ENCODE data around the gene ATP8A2.

ATP8A2 gene

DNA sequence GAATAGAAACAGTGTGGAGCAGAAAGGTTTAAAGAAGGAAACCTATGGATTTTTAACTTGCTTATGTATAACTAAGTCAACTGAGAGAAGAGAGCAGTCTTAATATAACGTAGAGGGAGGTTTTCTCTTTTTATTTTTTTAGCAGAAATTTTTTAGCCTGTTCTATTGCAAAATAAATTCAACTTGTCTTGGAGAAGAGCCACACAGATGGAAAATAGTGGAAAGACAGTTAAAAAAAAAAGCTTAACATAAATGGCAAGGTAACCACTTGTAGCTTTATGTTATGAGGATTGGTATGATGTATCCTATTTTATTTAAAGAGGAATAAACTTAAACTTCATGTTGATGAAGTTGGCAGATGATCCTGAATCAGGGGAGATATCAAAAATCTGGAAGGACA, 367.6 kb downstream of the ATP8A2 start:
- Histone ChIP-seq H3K9me3 (ENCODE audit: control insufficient read depth in 5 of 5, low read length in 5 of 5) (no peaks in the 10 kb centered on the region), H3K9ac (ENCODE audit: low read length in 5 of 5) (no peak overlapping the region), H3K4me3 (ENCODE audit: low read depth in 1 of 5, low read length in 5 of 5) (no peak overlapping the region), H3K36me3 (ENCODE audit: control insufficient read depth in 5 of 5, insufficient read depth in 5 of 5, low read length in 5 of 5) (no peaks in the 10 kb centered on the region), H3K4me1 (ENCODE audit: control insufficient read depth in 5 of 5, insufficient read depth in 5 of 5, low read length in 5 of 5) (peaks cover 3 to 21% (median 14%) of the 10 kb centered on the region in 5 donors), H3K27me3 (ENCODE audit: control insufficient read depth in 5 of 5, insufficient read depth in 4 of 5, low read length in 5 of 5) (no peaks in the 10 kb centered on the region), H3K27ac (ENCODE audit: low read depth, low read length) (no peak overlapping the region)

- Histone ChIP-seq H3K27ac (ENCODE audit: low read depth, low read length) (no peak overlapping the region), H3K36me3 (ENCODE audit: control insufficient read depth in 5 of 5, insufficient read depth in 5 of 5, low read length in 5 of 5) (no peaks in the 10 kb centered on the region), H3K9ac (ENCODE audit: low read length in 5 of 5) (no peak overlapping the region), H3K9me3 (ENCODE audit: control insufficient read depth in 5 of 5, low read length in 5 of 5) (no peaks in the 10 kb centered on the region), H3K27me3 (ENCODE audit: control insufficient read depth in 5 of 5, insufficient read depth in 4 of 5, low read length in 5 of 5) (no peaks in the 10 kb centered on the region), H3K4me3 (ENCODE audit: low read depth in 1 of 5, low read length in 5 of 5) (no peak overlapping the region), H3K4me1 (ENCODE audit: control insufficient read depth in 5 of 5, insufficient read depth in 5 of 5, low read length in 5 of 5) (peaks cover 3 to 21% (median 14%) of the 10 kb centered on the region in 5 donors)
Observed at GRCh38 chr13:25741796-25742195, 370.0 kb downstream of the ATP8A2 start.

GRCh38 chr13:25742220-25742619, 370.4 kb downstream of the ATP8A2 start:
- Histone ChIP-seq H3K4me1 (ENCODE audit: control insufficient read depth in 5 of 5, insufficient read depth in 5 of 5, low read length in 5 of 5) (peaks cover 3 to 21% (median 12%) of the 10 kb centered on the region in 5 donors), H3K36me3 (ENCODE audit: control insufficient read depth in 5 of 5, insufficient read depth in 5 of 5, low read length in 5 of 5) (no peaks in the 10 kb centered on the region), H3K9ac (ENCODE audit: low read length in 5 of 5) (no peak overlapping the region), H3K4me3 (ENCODE audit: low read depth in 1 of 5, low read length in 5 of 5) (no peak overlapping the region), H3K9me3 (ENCODE audit: control insufficient read depth in 5 of 5, low read length in 5 of 5) (no peaks in the 10 kb centered on the region), H3K27me3 (ENCODE audit: control insufficient read depth in 5 of 5, insufficient read depth in 4 of 5, low read length in 5 of 5) (no peaks in the 10 kb centered on the region), H3K27ac (ENCODE audit: low read depth, low read length) (no peak overlapping the region)

DNA sequence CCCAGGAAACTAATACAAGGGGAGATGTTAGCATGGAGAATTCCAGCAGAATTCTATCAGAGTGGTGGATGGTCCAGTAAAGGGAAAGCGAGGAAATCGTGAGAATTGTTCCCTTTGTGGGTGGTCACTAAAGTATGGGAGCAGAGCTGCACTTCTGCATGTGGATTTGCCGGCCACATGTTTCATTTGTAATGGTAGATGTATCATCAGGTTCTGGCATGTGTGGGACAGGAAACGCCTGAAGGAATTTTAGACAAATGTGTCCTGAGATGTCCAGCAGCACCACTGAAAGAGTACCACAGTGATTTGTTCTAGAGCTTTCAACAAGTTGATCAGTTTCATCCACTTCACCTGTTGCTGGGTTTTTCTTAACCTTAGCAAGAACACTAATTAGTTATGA, 371.6 kb downstream of the ATP8A2 start:
- H3K36me3 ChIP-seq (ENCODE audit: control insufficient read depth in 5 of 5, insufficient read depth in 5 of 5, low read length in 5 of 5), result no peaks in the 10 kb centered on the region

DNA sequence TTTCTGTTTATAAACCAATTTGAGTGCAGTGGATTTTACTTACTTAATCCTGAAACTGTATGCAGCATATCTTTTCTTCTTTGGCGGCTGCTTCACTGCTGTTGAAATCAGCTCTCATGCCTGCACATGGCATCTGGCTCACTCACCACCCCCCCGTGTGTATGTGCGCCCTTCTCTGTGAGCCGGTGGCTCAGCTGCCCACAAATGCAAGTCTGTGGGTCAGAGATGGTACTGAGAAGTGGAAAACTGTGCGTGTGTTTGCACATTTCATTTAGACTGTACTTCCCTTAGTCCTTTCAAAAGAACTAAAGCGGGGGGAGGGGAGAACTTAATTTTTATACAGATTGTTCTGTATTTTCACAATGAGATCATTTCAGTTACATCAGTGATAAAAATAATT, 372.4 kb downstream of the ATP8A2 start:
- no peaks in the 10 kb centered on the region for H3K9me3 ChIP-seq (ENCODE audit: control insufficient read depth in 5 of 5, low read length in 5 of 5)
- no peak overlapping the region for H3K27ac ChIP-seq (ENCODE audit: low read depth, low read length)
- no peaks in the 10 kb centered on the region for H3K36me3 ChIP-seq (ENCODE audit: control insufficient read depth in 5 of 5, insufficient read depth in 5 of 5, low read length in 5 of 5)
- no peak overlapping the region for H3K4me3 ChIP-seq (ENCODE audit: low read depth in 1 of 5, low read length in 5 of 5)
- H3K9ac ChIP-seq (ENCODE audit: low read length in 5 of 5), result no peak overlapping the region
- H3K27me3 ChIP-seq (ENCODE audit: control insufficient read depth in 5 of 5, insufficient read depth in 4 of 5, low read length in 5 of 5), result no peaks in the 10 kb centered on the region
- peaks cover 0 to 9% (median 2%) of the 10 kb centered on the region in 5 donors for H3K4me1 ChIP-seq (ENCODE audit: control insufficient read depth in 5 of 5, insufficient read depth in 5 of 5, low read length in 5 of 5)

More for the DNA sequence above, 371.6 kb downstream of the ATP8A2 start:
- no peaks in the 10 kb centered on the region for H3K27me3 ChIP-seq (ENCODE audit: control insufficient read depth in 5 of 5, insufficient read depth in 4 of 5, low read length in 5 of 5)
- H3K9me3 ChIP-seq (ENCODE audit: control insufficient read depth in 5 of 5, low read length in 5 of 5), result no peaks in the 10 kb centered on the region
- peaks cover 2 to 16% (median 7%) of the 10 kb centered on the region in 5 donors for H3K4me1 ChIP-seq (ENCODE audit: control insufficient read depth in 5 of 5, insufficient read depth in 5 of 5, low read length in 5 of 5)
- no peak overlapping the region for H3K9ac ChIP-seq (ENCODE audit: low read length in 5 of 5)
- no peak overlapping the region for H3K27ac ChIP-seq (ENCODE audit: low read depth, low read length)
- no peak overlapping the region for H3K4me3 ChIP-seq (ENCODE audit: low read depth in 1 of 5, low read length in 5 of 5)

GRCh38 chr13:25746131-25746530, 374.4 kb downstream of the ATP8A2 start:
- peaks cover 0 to 7% (median 0%) of the 10 kb centered on the region in 5 donors for H3K4me1 ChIP-seq (ENCODE audit: control insufficient read depth in 5 of 5, insufficient read depth in 5 of 5, low read length in 5 of 5)
- H3K9ac ChIP-seq (ENCODE audit: low read length in 5 of 5), result no peak overlapping the region
- H3K27ac ChIP-seq (ENCODE audit: low read depth, low read length), result no peak overlapping the region

DNA sequence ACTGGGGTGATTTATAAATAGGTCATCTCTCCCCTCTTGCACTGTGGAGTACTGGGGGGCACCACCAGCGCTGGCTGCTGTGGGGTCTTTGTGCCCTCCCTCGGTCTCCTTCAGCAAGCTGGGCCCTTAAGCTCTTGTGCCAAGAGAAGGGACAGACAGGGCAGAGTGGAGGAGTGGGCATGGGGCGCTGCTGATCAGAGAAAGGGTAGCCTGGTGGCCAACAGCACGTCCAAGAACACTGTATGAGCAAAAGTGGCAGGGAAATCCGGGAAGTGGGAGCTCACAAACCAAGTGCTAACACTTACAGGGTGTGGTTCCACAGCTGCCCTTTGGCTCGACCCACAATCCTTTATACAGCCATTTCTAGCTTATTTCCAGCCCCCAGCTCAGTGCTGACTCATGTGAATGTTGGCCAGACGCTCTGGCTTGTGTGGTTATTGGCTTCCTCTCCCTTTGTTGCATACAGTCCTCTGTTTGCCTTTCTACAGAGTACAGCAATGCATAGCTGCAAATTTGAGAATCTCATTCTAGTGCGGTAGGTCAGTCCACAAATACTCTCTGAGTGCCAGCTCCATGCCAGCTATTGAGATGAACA, 381.3 kb downstream of the ATP8A2 start:
- no peak overlapping the region for H3K9ac ChIP-seq (ENCODE audit: low read length in 5 of 5)
- no peak overlapping the region for H3K27ac ChIP-seq (ENCODE audit: low read depth, low read length)
- H3K9me3 ChIP-seq (ENCODE audit: control insufficient read depth in 5 of 5, low read length in 5 of 5), result no peaks in the 10 kb centered on the region
- H3K36me3 ChIP-seq (ENCODE audit: control insufficient read depth in 5 of 5, insufficient read depth in 5 of 5, low read length in 5 of 5), result no peaks in the 10 kb centered on the region
- no peaks in the 10 kb centered on the region for H3K27me3 ChIP-seq (ENCODE audit: control insufficient read depth in 5 of 5, insufficient read depth in 4 of 5, low read length in 5 of 5)
- peaks cover 0 to 21% (median 17%) of the 10 kb centered on the region in 5 donors for H3K4me1 ChIP-seq (ENCODE audit: control insufficient read depth in 5 of 5, insufficient read depth in 5 of 5, low read length in 5 of 5)
- H3K4me3 ChIP-seq (ENCODE audit: low read depth in 1 of 5, low read length in 5 of 5), result peak overlapping the region in 3 of 5 donors; percentile 2 to 13 (median 11)

More at GRCh38 chr13:25746131-25746530, 374.4 kb downstream of the ATP8A2 start:
- no peaks in the 10 kb centered on the region for H3K9me3 ChIP-seq (ENCODE audit: control insufficient read depth in 5 of 5, low read length in 5 of 5)
- no peaks in the 10 kb centered on the region for H3K27me3 ChIP-seq (ENCODE audit: control insufficient read depth in 5 of 5, insufficient read depth in 4 of 5, low read length in 5 of 5)
- no peak overlapping the region for H3K4me3 ChIP-seq (ENCODE audit: low read depth in 1 of 5, low read length in 5 of 5)
- H3K36me3 ChIP-seq (ENCODE audit: control insufficient read depth in 5 of 5, insufficient read depth in 5 of 5, low read length in 5 of 5), result no peaks in the 10 kb centered on the region

- Histone ChIP-seq H3K9ac (ENCODE audit: low read length in 5 of 5) (no peak overlapping the region), H3K27ac (ENCODE audit: low read depth, low read length) (no peak overlapping the region), H3K36me3 (ENCODE audit: control insufficient read depth in 5 of 5, insufficient read depth in 5 of 5, low read length in 5 of 5) (no peaks in the 10 kb centered on the region), H3K27me3 (ENCODE audit: control insufficient read depth in 5 of 5, insufficient read depth in 4 of 5, low read length in 5 of 5) (no peaks in the 10 kb centered on the region), H3K9me3 (ENCODE audit: control insufficient read depth in 5 of 5, low read length in 5 of 5) (no peaks in the 10 kb centered on the region), H3K4me1 (ENCODE audit: control insufficient read depth in 5 of 5, insufficient read depth in 5 of 5, low read length in 5 of 5) (peaks cover 0 to 21% (median 17%) of the 10 kb centered on the region in 5 donors), H3K4me3 (ENCODE audit: low read depth in 1 of 5, low read length in 5 of 5) (no peak overlapping the region)
Observed at GRCh38 chr13:25753976-25754375, 382.2 kb downstream of the ATP8A2 start.

- H3K27me3 ChIP-seq (ENCODE audit: control insufficient read depth in 5 of 5, insufficient read depth in 4 of 5, low read length in 5 of 5), result no peaks in the 10 kb centered on the region
Observed at GRCh38 chr13:25756251-25756650, 384.5 kb downstream of the ATP8A2 start.

GRCh38 chr13:25756912-25757311, 385.1 kb downstream of the ATP8A2 start:
- Histone ChIP-seq H3K9ac (ENCODE audit: low read length in 5 of 5) (no peak overlapping the region), H3K27me3 (ENCODE audit: control insufficient read depth in 5 of 5, insufficient read depth in 4 of 5, low read length in 5 of 5) (no peaks in the 10 kb centered on the region), H3K27ac (ENCODE audit: low read depth, low read length) (no peak overlapping the region), H3K36me3 (ENCODE audit: control insufficient read depth in 5 of 5, insufficient read depth in 5 of 5, low read length in 5 of 5) (no peaks in the 10 kb centered on the region), H3K4me1 (ENCODE audit: control insufficient read depth in 5 of 5, insufficient read depth in 5 of 5, low read length in 5 of 5) (peaks cover 0 to 21% (median 17%) of the 10 kb centered on the region in 5 donors), H3K4me3 (ENCODE audit: low read depth in 1 of 5, low read length in 5 of 5) (no peak overlapping the region), H3K9me3 (ENCODE audit: control insufficient read depth in 5 of 5, low read length in 5 of 5) (no peaks in the 10 kb centered on the region)

More at GRCh38 chr13:25756251-25756650, 384.5 kb downstream of the ATP8A2 start:
- Histone ChIP-seq H3K36me3 (ENCODE audit: control insufficient read depth in 5 of 5, insufficient read depth in 5 of 5, low read length in 5 of 5) (no peaks in the 10 kb centered on the region), H3K9me3 (ENCODE audit: control insufficient read depth in 5 of 5, low read length in 5 of 5) (no peaks in the 10 kb centered on the region), H3K4me3 (ENCODE audit: low read depth in 1 of 5, low read length in 5 of 5) (no peak overlapping the region), H3K4me1 (ENCODE audit: control insufficient read depth in 5 of 5, insufficient read depth in 5 of 5, low read length in 5 of 5) (peaks cover 0 to 21% (median 17%) of the 10 kb centered on the region in 5 donors), H3K27ac (ENCODE audit: low read depth, low read length) (no peak overlapping the region), H3K9ac (ENCODE audit: low read length in 5 of 5) (no peak overlapping the region)
